ENCODE measurements around the gene MYO5C. TPM values are rescaled to one million over a fixed set of nuclear protein-coding genes. Genes with fewer than 3 reads are reported as not detected.
A peak's percentile ranks its signal among the peaks of the same experiment; 100 is the strongest.

MYO5C gene
- total RNA-seq, 1 donor from 2014 or later: 74.7 TPM

GRCh38 chr15:52318729-52319500 lies 23.3 kb upstream of the MYO5C start:
- Histone ChIP-seq H3K4me3 (no peak overlapping the region), H3K9me3 (no peaks in the 10 kb centered on the region), H3K27ac (no peak overlapping the region), H3K27me3 (ENCODE audit: low read depth) (no peaks in the 10 kb centered on the region), H3K4me1 (no peaks in the 10 kb centered on the region), H3K36me3 (peaks cover 64% of the 10 kb centered on the region)
- DNase-seq (peak; percentile 76), ATAC-seq (peak; percentile 57 to 71)
- no peak for TF ChIP-seq CTCF (IDR thresholded peaks at IDR 0.05)
- intact Hi-C loops (cut with DNase I): no loop called here

- DNase-seq (no peak), ATAC-seq (no peak)
- no peaks in the 10 kb centered on the region for H3K27me3 ChIP-seq (ENCODE audit: low read depth)
- H3K36me3 ChIP-seq: peaks cover 75% of the 10 kb centered on the region
- no peaks in the 10 kb centered on the region for H3K4me1 ChIP-seq
- no peaks in the 10 kb centered on the region for H3K9me3 ChIP-seq
- no peak overlapping the region for H3K27ac ChIP-seq
- no peak for TF ChIP-seq CTCF (IDR thresholded peaks at IDR 0.05)
- no peak overlapping the region for H3K4me3 ChIP-seq
- intact Hi-C loops (cut with DNase I): no loop called here
Observed at GRCh38 chr15:52317688-52318087, 22.1 kb upstream of the MYO5C start.

GRCh38 chr15:52317022-52317421 lies 21.4 kb upstream of the MYO5C start:
- ATAC-seq (no peak), DNase-seq (no peak)
- H3K4me3 ChIP-seq: no peak overlapping the region
- intact Hi-C loops (cut with DNase I): no loop called here
- no peaks in the 10 kb centered on the region for H3K27me3 ChIP-seq (ENCODE audit: low read depth)
- H3K4me1 ChIP-seq: no peaks in the 10 kb centered on the region
- TF ChIP-seq CTCF (IDR thresholded peaks at IDR 0.05): no peak
- no peak overlapping the region for H3K27ac ChIP-seq
- peaks cover 80% of the 10 kb centered on the region for H3K36me3 ChIP-seq
- H3K9me3 ChIP-seq: no peaks in the 10 kb centered on the region

GRCh38 chr15:52309154-52309548 lies 13.5 kb upstream of the MYO5C start:
- no peaks in the 10 kb centered on the region for H3K4me1 ChIP-seq
- intact Hi-C loops (cut with DNase I): no loop called here
- peaks cover 27% of the 10 kb centered on the region for H3K36me3 ChIP-seq
- no peak overlapping the region for H3K4me3 ChIP-seq
- no peaks in the 10 kb centered on the region for H3K9me3 ChIP-seq
- H3K27ac ChIP-seq: no peak overlapping the region
- no peak for TF ChIP-seq CTCF (IDR thresholded peaks at IDR 0.05)
- DNase-seq: no peak
- peak in 1 of 2 donors; percentile 33 for ATAC-seq
- no peaks in the 10 kb centered on the region for H3K27me3 ChIP-seq (ENCODE audit: low read depth)

- intact Hi-C loops (cut with DNase I): no loop called here
- peaks cover 23% of the 10 kb centered on the region for H3K36me3 ChIP-seq
- no peaks in the 10 kb centered on the region for H3K27me3 ChIP-seq (ENCODE audit: low read depth)
- no peaks in the 10 kb centered on the region for H3K9me3 ChIP-seq
- H3K4me1 ChIP-seq: no peaks in the 10 kb centered on the region
- ATAC-seq: peak in 1 of 2 donors; percentile 37
- no peak for TF ChIP-seq CTCF (IDR thresholded peaks at IDR 0.05)
- H3K27ac ChIP-seq: no peak overlapping the region
- DNase-seq: no peak
- H3K4me3 ChIP-seq: no peak overlapping the region
Observed at GRCh38 chr15:52308446-52309153, 13.0 kb upstream of the MYO5C start.

Data from lower lobe of right lung (tissue), 2 donors.